Vagina (tissue), 2 donors: ENCODE measurements around the gene MEGF9.

ENCODE experiments used
- POLR2A ChIP-seq, 2 donors: fragments of 450-650 bp; IDR thresholded peaks; one replicate each; pipeline ENCODE4 v1.6.1; 2017; ENCODE audit warnings: antibody characterized with exemption in 2 of 2, mild to moderate bottlenecking in 2 of 2, moderate library complexity in 2 of 2
- POLR2AphosphoS5 ChIP-seq, 2 donors: sonication (generic); formaldehyde crosslinking; IDR thresholded peaks; one replicate each; pipeline ENCODE4 v1.9.0; 2017; ENCODE audit warnings: antibody characterized with exemption in 2 of 2, mild to moderate bottlenecking in 2 of 2, low read depth in 1 of 2; ENCODE audit not compliant: insufficient read depth in 1 of 2
- TF ChIP-seq, protein P1 (sequence below), 3 experiments: fragments of 450-650 bp in 2 of 3; fragments of 200-600 bp in 1 of 3; sonication (generic) in 1 of 3; IDR thresholded peaks; one replicate each; pipeline ENCODE4 v1.5.1; 2017 to 2019; ENCODE audit warnings: antibody characterized with exemption in 3 of 3, mild to moderate bottlenecking in 2 of 3, moderate library complexity in 2 of 3

DNA sequence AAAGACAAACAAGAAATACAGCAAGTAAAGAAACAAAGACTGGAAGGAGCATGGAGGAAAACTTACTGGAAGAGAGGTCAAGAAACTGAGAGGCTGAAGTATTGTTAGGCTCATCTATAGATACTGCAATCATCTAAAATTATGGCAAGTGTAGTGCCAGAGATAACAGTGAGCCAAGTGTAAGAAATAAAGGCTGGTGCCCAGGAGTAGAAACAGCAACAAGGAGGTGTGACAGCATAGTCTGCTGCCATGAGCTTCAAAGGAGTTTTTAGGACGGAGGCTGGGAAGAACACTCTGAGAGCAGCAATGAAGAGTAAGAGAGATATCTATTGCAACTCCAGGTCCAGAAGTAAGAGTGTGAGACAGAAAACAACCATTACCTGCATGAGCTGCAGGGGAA, 60.5 kb downstream of the MEGF9 start:
- TF ChIP-seq, protein P1, sequence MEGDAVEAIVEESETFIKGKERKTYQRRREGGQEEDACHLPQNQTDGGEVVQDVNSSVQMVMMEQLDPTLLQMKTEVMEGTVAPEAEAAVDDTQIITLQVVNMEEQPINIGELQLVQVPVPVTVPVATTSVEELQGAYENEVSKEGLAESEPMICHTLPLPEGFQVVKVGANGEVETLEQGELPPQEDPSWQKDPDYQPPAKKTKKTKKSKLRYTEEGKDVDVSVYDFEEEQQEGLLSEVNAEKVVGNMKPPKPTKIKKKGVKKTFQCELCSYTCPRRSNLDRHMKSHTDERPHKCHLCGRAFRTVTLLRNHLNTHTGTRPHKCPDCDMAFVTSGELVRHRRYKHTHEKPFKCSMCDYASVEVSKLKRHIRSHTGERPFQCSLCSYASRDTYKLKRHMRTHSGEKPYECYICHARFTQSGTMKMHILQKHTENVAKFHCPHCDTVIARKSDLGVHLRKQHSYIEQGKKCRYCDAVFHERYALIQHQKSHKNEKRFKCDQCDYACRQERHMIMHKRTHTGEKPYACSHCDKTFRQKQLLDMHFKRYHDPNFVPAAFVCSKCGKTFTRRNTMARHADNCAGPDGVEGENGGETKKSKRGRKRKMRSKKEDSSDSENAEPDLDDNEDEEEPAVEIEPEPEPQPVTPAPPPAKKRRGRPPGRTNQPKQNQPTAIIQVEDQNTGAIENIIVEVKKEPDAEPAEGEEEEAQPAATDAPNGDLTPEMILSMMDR (IDR thresholded peaks at IDR 0.05): no peak
- no peak for TF ChIP-seq POLR2A (IDR thresholded peaks at IDR 0.05)
- TF ChIP-seq POLR2AphosphoS5 (IDR thresholded peaks at IDR 0.05; ENCODE audit: insufficient read depth in 1 of 2, low read depth in 1 of 2): no peak
